ENCODE results near the gene ZNF554.
"Not testable (repeated sequence)": the region's sequence is repeated elsewhere in the genome, so short reads cannot be mapped to it uniquely, and the experiment has no call there.

ZNF554 gene

GRCh38 chr19:2807379-2808128 is 12.1 kb upstream of the ZNF554 start:
- ATAC-seq: no peak
- DNase-seq: no peak

- DNase-seq (no peak), ATAC-seq (no peak)
Measured at GRCh38 chr19:2808129-2808941, 11.3 kb upstream of the ZNF554 start.

- DNase-seq: no peak
- ATAC-seq: no peak
Measured at GRCh38 chr19:2809387-2810140, 10.1 kb upstream of the ZNF554 start.

- no peak for ATAC-seq
- no peak for DNase-seq
Measured at GRCh38 chr19:2810141-2811091, 9.3 kb upstream of the ZNF554 start.

GRCh38 chr19:2811221-2811722 is 8.4 kb upstream of the ZNF554 start:
- no peak for ATAC-seq

GRCh38 chr19:2811735-2812413 is 7.8 kb upstream of the ZNF554 start:
- DNase-seq: no peak
- no peak for ATAC-seq

More at GRCh38 chr19:2811221-2811722, 8.4 kb upstream of the ZNF554 start:
- no peak for DNase-seq

GRCh38 chr19:2812414-2813234 is 7.0 kb upstream of the ZNF554 start:
- DNase-seq (no peak), ATAC-seq (no peak)

- DNase-seq: no peak
- ATAC-seq: no peak
Measured at GRCh38 chr19:2813235-2814160, 6.2 kb upstream of the ZNF554 start.

GRCh38 chr19:2814426-2814825 is 5.2 kb upstream of the ZNF554 start:
- no peak for DNase-seq
- no peak for ATAC-seq

- ATAC-seq (no peak), DNase-seq (no peak)
Measured at GRCh38 chr19:2815191-2815614, 4.5 kb upstream of the ZNF554 start.

- ATAC-seq (no peak), DNase-seq (no peak)
Measured at GRCh38 chr19:2815923-2816322, 3.7 kb upstream of the ZNF554 start.

- ATAC-seq: no peak
- no peak for DNase-seq
Measured at GRCh38 chr19:2816641-2817040, 3.0 kb upstream of the ZNF554 start.

GRCh38 chr19:2817237-2817829 is 2.3 kb upstream of the ZNF554 start:
- ATAC-seq, DNase-seq: not testable (repeated sequence)

- ATAC-seq (peak; percentile 5), DNase-seq (peak; percentile 25)
Measured at GRCh38 chr19:2820112-2820702, 539 bp downstream of the ZNF554 start.

- ATAC-seq: no peak
- DNase-seq: no peak
Measured at GRCh38 chr19:2822846-2823245, 3.2 kb downstream of the ZNF554 start.

GRCh38 chr19:2823646-2824045 is 4.0 kb downstream of the ZNF554 start:
- no peak for ATAC-seq
- no peak for DNase-seq

- ATAC-seq (no peak), DNase-seq (no peak)
Measured at GRCh38 chr19:2824129-2824528, 4.5 kb downstream of the ZNF554 start.

- ATAC-seq: no peak
- no peak for DNase-seq
Measured at GRCh38 chr19:2827022-2827421, 7.4 kb downstream of the ZNF554 start.
